GM19351 (cell line): Measurements from ENCODE around the gene TAOK3.
"Not testable (repeated sequence)": the region's sequence is repeated elsewhere in the genome, so short reads cannot be mapped to it uniquely, and the experiment has no call there.

ENCODE experiments used
- ATAC-seq: cut with Tn5 transposase; IDR thresholded peaks from one replicate; pipeline ENCODE4 v1.9.1; 2021; ENCODE audit warnings: mild to moderate bottlenecking, moderate library complexity; ENCODE audit not compliant: unreplicated experiment

Gene TAOK3

DNA sequence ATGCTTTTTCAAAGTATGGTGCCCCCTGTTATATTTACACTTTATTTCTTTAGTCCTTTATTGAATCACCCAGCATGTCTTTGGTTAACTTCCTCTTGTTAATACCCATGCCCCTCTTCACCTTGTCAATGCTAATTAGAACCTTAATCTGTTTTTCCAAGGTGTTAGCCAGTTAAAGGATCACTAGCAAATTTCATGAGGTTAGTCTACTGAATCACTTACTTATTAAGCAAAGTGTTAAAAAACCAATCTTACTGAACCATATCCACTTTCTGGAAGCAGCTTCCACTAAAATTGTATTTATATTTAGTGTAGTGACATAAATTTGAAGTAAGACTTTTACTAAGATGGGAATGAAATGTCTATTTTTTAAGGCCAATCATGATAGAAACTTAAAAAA lies 27.9 kb downstream of the TAOK3 start:
- ATAC-seq, result no peak

DNA sequence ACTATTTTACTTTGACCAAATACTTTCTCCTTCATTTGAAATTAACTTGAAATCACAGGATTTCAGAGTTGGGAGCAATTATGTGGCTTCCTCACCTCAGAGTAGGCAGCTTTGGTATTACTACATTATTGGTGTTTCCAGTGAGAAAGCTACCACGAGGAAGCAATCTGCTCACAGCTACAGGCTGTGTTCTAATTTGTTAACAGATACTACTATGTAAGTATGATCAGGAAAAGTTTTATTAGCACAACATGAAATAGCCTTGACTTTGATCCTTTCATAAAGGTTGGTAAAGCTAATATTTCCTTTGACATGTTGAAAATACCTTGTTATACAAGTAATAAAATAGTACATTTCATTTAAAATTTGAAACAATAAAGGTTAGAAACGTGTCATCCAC lies 30.6 kb downstream of the TAOK3 start:
- no peak for ATAC-seq

DNA sequence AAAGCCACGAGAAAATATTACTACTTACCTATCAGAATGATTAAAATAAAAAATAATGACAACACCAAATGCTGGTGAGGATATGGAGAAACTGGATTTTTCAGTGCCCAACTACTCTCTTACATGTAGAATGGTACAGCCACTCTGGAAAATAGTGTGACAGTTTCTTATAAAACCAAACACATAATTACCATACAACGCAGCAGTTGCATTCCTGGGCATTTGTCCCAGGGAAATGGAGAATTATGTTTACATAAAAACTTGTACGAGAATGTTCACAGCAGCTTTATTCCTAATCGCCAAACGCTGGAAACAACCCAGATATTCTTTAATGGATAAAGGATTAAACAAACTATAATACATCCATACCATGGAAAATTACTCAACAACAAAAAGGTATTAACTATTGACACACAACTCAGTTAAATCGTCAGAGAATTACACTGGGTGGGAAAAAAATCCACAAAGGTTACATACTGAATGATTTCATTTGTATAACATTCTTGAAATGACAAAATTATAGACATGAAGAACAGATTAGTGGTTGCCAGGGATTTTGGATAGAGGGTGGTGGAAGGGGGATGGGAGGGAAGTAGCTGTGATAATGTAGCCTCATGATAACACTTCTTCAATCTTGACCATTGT lies 35.4 kb downstream of the TAOK3 start:
- no peak for ATAC-seq

DNA sequence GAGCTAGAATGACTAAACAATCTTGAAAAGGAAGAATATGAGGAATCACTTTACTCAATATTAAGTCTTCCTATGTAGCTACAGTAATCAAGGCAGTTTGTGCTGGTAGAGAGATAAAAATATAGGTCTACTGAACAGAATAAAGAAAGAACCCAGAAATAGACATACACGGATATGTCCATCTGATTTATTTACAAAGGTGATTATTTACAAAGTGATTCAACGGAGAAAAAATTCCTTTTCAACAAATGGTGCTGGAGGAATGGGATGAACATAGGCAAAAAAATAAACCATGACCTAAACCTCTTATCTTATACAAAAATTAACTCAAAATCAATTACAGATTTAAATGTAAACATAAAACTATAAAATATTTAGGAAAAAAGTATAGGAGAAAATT lies 36.6 kb downstream of the TAOK3 start:
- ATAC-seq, result no peak

DNA sequence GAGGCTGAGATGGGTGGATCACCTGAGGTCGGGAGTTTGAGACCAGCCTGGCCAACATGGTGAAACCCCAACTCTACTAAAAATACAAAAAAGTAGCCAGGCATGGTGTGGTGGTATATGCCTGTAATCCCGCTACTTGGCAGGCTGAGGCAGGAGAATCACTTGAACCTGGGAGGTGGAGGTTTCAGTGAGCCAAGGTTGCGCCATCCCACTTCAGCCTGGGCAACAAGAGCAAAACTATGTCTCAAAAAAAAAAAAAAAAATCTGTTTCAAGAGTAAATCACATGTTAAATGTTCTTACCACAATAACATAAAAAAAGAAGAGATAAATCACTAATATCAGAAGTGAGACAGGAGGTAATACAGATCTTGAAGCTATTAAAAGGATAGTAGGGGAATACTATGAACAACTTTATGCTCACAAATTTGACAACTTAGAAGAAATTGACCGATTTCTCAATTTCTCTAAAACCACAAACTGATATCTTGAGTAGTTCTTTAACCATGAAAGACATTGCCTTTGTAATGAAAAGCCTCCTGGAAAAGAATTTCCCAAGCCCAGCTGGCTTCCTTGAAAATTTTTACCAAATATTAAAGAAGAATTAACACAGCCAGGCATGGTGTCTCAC lies 37.7 kb downstream of the TAOK3 start:
- ATAC-seq, result no peak

DNA sequence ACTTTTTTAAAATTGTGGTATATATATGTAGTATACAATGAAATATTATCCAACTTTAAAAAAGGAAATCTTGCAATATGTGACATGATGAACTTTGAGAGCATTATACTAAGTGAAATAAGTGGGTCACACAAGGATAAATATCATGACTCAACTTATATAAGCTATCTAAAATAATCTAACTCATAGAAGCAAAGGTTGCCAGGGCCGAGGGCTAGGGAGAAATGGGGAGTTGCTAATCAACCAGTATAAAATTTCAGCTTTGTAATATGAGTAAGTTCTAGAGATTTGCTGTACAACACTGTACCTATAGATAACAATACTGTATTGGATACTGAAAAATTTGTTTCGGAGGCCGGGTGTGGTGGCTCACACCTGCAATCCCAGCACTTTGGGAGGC lies 38.5 kb downstream of the TAOK3 start:
- ATAC-seq, result no peak

DNA sequence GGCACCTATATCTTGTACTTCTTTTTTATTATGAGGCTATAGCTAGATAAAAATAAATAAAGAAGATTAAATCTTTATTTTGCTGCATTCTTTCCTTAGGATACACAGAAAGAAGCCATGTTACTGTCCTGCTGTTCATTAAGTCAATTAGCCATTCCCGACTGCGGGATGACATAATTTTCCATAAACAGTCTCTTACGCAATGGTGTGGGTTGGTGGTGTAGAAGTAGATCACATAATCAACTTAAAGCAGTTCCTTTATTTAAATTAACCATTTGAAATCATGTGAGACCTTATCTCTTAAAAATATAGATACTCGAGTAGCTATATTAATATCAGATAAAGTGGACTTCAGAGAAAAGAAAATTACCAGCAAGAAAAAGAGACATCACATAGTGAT lies 40.2 kb downstream of the TAOK3 start:
- ATAC-seq, result no peak

DNA sequence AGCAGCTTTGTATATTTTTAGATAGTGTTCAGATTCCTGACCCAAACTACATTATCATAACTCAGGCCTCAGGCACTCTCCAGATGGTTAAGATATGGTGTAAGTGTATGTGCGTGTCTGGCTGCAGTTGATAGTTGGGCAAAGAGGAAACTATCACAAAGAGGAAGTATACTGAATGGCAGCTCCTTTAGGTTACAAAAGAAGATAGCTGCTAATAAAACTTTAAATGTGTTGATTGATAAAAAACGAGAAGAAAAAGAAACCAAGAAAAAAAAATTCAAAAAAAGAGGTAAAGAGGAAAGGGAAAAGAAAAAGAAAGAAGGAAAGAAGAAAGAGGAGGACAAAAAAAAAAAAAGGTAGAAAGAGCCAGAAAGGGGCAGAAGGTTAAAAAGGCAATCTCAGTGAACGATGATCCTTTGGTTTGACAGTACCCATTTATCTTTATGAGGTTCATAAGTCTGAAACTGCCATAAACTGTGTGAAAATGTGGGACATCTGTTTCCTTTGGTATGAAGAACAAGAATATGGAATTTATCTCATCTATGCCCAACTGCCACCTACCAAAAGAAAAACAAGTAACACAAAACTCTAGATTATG lies 42.2 kb downstream of the TAOK3 start:
- ATAC-seq, result peak; percentile 88

DNA sequence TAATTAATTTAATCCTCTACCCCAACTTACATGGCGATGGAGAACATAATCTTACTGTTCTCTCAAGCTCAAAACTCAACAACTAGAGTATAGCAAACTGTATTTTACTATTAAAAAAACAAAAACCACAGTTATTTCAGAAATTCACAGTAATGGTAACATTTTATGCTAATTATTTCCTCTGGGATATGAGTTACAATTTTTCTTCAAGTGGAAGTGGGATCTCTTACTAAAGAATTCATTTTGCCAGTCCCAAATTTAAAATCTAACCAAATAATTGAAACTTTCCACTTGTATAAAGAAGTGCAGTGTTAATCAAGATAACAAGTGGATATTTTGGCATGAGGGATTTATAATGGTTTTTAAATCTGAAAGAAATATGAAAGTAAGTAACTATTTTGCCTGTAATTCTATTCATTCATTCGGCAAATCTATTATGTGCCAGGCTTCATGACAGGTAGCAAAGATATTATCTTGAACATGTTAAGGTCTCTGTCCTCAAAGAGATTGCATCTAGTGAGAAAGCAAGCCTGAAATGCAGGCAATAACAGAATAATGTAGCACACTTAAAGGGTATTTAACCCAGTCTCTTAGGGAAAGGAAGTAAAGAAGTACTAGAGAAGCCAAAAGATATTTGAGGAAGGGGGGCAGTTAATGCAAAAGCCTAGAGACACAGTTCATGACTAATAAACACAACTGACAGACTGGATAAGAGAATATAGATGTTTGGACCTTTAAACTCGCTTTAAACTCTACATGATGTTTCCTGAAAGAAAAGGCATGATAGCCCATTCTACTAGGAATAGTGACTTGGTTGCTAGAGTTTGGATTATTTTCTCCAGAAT lies 44.0 kb downstream of the TAOK3 start:
- no peak for ATAC-seq

DNA sequence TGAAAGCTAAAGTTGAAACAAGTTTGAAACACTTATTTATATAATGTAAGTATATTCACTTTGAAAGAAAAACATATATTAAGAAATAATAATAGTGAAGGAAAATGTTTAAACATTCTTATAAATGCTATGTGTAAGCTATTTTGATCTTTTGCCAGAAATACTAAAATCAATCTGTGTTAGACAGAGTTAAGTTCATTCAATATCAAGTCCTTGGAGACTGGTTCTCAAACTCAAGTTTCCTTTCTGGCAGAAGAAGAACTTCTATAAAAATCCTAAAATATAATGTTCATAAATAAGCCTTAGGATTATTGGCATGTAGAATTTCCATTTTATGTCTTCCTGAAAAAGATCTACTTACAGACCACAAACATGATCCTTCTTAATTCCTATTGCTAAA lies 45.3 kb downstream of the TAOK3 start:
- no peak for ATAC-seq

DNA sequence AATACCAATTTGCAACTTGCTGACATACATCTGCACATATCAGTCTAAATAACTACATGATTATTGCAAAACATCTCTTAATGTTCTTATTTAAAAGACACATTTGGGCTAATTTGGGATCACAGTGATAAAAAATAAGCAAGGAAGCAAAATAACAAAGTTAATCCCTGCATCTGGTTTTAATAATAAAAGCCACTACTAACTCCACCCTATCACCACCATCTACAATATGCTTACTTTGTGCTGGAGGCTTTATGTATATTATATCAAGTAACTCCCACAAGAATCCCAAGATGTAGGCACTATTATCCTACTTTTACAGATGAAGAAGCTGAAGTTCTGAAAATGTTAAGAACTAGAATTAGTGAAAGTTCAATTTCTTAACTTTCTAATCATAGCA lies 45.7 kb downstream of the TAOK3 start:
- no peak for ATAC-seq

DNA sequence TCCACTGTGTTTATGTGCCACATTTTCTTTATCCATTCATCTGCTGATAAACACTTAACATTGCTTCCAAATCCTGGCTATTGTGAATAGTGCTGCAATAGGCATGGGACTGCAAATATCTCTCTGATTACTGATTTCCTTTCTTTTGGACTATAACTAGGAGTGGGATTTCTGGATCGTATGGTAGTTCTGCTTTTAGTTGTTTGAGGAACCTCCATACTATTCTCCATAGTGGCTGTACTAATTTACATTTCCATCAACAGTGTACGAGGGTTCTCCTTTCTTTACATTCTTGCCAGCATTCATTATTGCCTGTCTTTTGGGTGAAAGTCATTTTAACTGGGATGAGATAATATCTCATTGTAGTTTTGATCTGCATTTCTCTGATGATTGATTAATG lies 47.6 kb downstream of the TAOK3 start:
- ATAC-seq, result no peak

DNA sequence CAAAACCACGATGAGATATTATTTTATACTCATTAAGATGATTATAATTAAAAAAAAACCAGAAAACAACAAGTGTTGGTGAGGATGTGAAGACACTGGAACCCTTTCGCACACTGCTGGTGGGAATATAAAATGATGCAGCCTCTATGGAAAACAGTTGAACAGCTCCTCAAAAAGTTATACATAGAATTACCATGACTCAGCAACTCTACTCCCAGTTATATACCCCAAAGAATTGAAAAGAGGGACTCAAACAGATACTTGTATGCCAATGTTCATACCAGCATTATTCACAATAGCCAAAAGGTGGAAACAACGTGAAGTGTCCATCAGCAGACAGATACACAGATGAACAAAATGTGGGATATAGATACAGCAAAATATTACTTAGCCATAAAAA lies 53.1 kb downstream of the TAOK3 start:
- ATAC-seq, result no peak

DNA sequence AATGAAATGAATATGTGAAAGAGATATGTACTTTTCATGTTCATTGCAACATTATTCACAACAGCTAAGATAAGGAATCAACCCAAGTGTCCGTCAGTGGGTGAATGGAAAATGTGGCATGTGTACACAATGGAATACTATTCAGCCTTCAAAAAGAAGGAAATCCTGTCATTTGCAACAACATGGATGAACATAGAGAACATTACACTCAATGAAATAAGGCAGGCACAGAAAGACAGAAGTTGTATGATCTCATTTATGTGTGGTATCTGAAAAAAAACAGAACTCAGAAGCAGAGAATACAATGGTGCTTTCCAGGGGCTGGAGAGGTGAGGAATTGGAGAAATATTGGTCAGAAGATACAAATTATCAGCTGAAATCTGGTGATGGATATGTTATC lies 54.0 kb downstream of the TAOK3 start:
- ATAC-seq, result no peak

DNA sequence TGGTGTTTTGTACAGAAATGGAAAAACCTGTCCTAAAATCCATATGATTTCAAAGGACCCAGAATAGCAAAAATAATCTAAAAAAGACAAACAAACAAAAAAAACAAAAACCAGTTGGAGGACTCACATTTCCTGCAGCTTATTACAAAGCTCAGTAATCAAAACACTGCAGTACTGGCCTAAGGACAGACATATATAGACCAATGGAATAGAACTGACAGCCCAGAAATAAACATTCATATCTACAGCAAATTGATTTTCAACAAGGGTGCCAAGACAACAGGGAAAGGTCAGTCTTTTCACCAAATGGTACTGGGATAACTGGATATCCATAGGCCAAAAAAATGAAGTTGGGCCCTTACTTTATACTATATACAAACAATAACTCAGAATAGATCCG lies 55.0 kb downstream of the TAOK3 start:
- ATAC-seq, result no peak

DNA sequence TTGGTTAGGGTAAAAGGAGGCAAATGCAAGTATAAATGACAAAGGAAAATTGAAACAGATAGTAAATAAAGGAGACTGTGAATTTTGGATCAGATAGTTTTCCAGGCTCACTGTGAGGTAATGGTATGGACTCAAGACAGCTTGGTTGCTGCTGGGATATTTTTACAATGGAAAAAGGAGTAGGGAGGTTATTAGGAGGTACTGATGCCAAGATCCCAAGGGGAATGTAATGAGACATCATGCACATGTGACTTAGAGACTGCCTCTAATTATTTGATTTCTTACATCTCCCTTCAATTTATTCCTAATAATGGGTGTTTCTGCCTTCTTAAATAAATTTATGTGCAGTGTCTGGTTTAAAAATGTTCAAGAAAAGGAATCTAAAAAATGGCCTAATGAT lies 56.9 kb downstream of the TAOK3 start:
- no peak for ATAC-seq

DNA sequence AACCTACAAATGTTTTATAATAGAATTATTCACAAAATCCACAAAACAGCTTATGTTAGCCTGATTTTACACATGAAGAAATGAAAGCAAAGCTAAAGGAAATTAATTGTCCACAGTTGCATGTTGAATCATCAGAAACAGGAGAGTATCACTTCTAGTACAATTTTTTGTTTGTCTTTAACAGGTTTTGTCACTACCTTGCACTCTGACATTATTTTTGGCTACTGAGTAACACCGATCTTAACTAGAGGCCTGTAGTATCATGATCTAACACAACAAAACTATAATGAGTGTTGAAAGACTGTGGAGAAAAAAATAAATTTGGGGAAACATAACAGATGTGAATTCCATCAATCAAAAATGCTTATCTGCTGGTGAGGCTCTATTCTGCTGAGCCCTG lies 60.1 kb downstream of the TAOK3 start:
- peak; percentile 84 for ATAC-seq

DNA sequence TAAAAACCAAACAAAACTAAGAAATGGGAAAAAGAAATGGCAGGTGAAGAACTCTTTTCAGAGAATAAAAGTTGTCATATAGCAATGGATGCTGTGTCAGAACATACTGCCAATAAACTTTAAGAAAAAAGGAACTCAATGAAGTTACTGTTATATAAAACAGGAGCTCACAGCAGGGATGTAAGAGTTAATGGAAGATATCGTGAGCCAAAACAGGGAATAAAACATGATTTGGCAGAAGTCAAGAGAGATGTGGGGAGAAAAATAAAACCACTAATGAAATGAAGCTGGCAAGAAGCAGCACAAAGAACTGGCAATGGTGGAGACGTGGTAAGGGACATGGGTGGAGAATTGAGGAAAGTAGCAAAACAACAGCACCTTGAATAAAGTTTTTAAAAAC lies 61.0 kb downstream of the TAOK3 start:
- no peak for ATAC-seq

DNA sequence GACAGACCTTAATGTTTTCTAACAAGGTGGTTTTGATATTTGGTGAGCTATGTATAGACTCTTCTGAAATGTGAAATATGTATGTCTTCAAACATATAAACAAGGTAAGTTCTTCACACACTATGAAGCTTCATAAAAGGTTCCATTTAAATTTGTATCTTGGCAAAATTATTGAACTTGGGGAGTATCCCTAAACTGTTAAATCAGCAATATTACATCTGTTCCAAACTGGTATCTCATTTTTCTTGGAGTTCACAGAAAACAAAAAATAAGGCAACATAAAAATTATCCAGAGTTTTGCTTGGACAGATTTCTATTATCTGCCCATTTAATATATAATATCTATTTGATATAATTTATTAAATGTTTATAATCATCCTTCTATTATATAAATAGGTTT lies 62.4 kb downstream of the TAOK3 start:
- no peak for ATAC-seq

DNA sequence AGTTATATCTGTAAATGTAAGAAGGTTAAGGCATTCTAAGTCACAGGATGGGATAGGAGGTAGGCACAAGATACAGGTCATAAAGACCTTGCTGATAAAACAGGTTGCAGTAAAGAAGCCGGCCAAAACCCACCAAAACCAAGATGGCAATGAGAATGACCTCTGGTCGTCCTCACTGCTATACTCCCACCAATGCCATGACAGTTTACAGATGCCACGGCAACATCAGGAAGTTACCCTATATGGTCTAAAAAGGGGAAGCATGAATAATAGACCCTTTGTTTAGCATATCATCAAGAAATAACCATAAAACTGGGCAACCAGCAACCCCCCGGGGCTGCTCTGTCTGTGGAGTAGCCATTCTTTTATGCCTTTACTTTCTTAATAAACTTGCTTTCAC lies 64.7 kb downstream of the TAOK3 start:
- not testable (repeated sequence) for ATAC-seq

DNA sequence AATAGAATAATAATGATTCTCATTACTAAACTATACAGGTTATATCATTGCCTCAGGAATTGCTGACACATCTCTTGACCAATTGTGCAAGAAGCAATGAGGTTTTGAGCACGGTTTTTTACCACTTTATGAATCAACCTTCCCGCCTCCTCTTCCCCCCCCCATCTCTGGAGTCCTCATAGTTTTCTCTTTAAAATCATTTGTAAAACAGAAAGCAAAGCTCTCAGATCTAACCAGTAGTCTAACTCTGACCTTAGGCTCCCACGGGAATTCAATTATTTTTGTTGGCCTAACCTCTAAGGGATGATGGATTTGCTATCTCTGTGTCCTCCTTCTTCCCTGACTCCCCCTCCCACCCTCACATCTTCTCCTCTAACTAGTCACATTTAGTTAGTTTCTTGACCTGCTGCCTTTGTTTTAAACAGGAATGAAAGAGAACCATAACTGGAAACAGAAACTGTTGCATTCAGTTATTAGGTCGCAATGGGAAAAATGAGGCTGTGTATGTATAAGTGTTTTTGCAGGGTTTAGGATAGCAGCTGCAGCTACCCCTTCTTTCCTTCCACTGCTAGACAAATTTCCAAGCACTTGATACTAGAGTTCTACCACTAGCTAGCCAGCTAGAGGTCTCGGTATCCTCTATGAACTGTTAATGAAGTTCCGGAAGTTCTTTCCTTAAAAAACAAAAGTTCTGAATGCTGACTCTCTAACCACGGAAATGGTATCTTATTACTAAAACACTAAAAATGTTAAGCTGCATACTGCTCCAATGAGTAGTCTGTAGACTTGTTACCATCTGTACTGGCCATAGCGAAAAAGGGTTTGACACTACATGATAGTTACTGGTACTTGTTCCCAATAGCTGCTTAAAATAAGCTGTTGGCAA lies 65.4 kb downstream of the TAOK3 start:
- ATAC-seq, result peak; percentile 53
